ENCODE results near the gene USP15.
"Not testable (repeated sequence)": the region's sequence is repeated elsewhere in the genome, so short reads cannot be mapped to it uniquely, and the experiment has no call there.

USP15 gene

GRCh38 chr12:62335796-62336195, 75.6 kb downstream of the USP15 start:
- no peak for TF ChIP-seq CTCF (IDR thresholded peaks at IDR 0.05; ENCODE audit: borderline replicate concordance, control extremely low read depth, extremely low read depth, insufficient read depth, missing control alignments)
- in situ Hi-C loops (cut with MboI; ENCODE audit: low sequenced_read_pairs, unreplicated experiment) = no loop called here
- DNase-seq (ENCODE audit: low spot score) = no peak

GRCh38 chr12:62337643-62338042, 77.4 kb downstream of the USP15 start:
- in situ Hi-C loops (cut with MboI; ENCODE audit: low sequenced_read_pairs, unreplicated experiment); DNase-seq (ENCODE audit: low spot score): not testable (repeated sequence)

- DNase-seq (ENCODE audit: low spot score); in situ Hi-C loops (cut with MboI; ENCODE audit: low sequenced_read_pairs, unreplicated experiment): not testable (repeated sequence)
Observed at GRCh38 chr12:62342614-62343303, 82.6 kb downstream of the USP15 start.

- DNase-seq (ENCODE audit: low spot score); in situ Hi-C loops (cut with MboI; ENCODE audit: low sequenced_read_pairs, unreplicated experiment): not testable (repeated sequence)
Observed at GRCh38 chr12:62343304-62344120, 83.3 kb downstream of the USP15 start.

GRCh38 chr12:62344731-62345556, 84.7 kb downstream of the USP15 start:
- DNase-seq (ENCODE audit: low spot score); in situ Hi-C loops (cut with MboI; ENCODE audit: low sequenced_read_pairs, unreplicated experiment): not testable (repeated sequence)

- DNase-seq (ENCODE audit: low spot score) = no peak
- no peak for TF ChIP-seq CTCF (IDR thresholded peaks at IDR 0.05; ENCODE audit: borderline replicate concordance, control extremely low read depth, extremely low read depth, insufficient read depth, missing control alignments)
- in situ Hi-C loops (cut with MboI; ENCODE audit: low sequenced_read_pairs, unreplicated experiment) = no loop called here
Observed at GRCh38 chr12:62345667-62346066, 85.5 kb downstream of the USP15 start.

GRCh38 chr12:62346817-62347216, 86.6 kb downstream of the USP15 start:
- TF ChIP-seq CTCF (IDR thresholded peaks at IDR 0.05; ENCODE audit: borderline replicate concordance, control extremely low read depth, extremely low read depth, insufficient read depth, missing control alignments) = no peak
- no peak for DNase-seq (ENCODE audit: low spot score)
- in situ Hi-C loops (cut with MboI; ENCODE audit: low sequenced_read_pairs, unreplicated experiment) = no loop called here

GRCh38 chr12:62347922-62348650, 87.9 kb downstream of the USP15 start:
- TF ChIP-seq CTCF (IDR thresholded peaks at IDR 0.05; ENCODE audit: borderline replicate concordance, control extremely low read depth, extremely low read depth, insufficient read depth, missing control alignments) = no peak
- DNase-seq (ENCODE audit: low spot score) = no peak
- in situ Hi-C loops (cut with MboI; ENCODE audit: low sequenced_read_pairs, unreplicated experiment) = no loop called here

Measured in GM13976 (cell line).